GM21825 (cell line): ENCODE measurements around the gene C1QTNF5.

ENCODE experiments used
- ATAC-seq: cut with Tn5 transposase; IDR thresholded peaks from one replicate; pipeline ENCODE4 v1.9.1; 2021; ENCODE audit warnings: mild to moderate bottlenecking, moderate library complexity; ENCODE audit not compliant: unreplicated experiment

The C1QTNF5 gene

GRCh38 chr11:119297938-119298337, 42.7 kb downstream of the C1QTNF5 start:
- ATAC-seq = no peak

- ATAC-seq = no peak
Observed at GRCh38 chr11:119295178-119295577, 45.5 kb downstream of the C1QTNF5 start.

- no peak for ATAC-seq
Observed at GRCh38 chr11:119293461-119293860, 47.2 kb downstream of the C1QTNF5 start.

GRCh38 chr11:119290894-119291497, 49.7 kb downstream of the C1QTNF5 start:
- no peak for ATAC-seq
